ENCODE data around the gene PIMREG.
"Not testable (repeated sequence)": the region's sequence is repeated elsewhere in the genome, so short reads cannot be mapped to it uniquely, and the experiment has no call there.

Gene PIMREG

DNA sequence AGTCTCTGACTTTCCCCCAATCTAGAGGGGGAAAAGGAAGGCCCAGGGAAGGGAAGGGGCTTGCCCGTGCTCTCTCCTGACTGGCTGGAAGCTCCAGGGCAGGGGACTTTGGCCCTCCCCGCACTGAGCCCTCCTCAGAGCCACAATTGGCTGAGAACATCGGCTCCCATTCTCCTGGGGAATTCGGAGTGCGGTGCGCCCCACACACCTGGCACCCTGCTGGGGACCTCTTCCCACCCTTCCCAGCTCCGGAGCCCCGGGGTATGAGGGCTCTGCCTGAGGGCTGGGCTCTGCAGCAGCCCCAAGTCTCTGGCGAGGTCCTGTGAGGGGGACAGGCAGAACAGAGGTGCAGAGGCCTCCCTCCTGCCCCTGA lies 36.0 kb downstream of the PIMREG start:
- DNase-seq: no peak

DNA sequence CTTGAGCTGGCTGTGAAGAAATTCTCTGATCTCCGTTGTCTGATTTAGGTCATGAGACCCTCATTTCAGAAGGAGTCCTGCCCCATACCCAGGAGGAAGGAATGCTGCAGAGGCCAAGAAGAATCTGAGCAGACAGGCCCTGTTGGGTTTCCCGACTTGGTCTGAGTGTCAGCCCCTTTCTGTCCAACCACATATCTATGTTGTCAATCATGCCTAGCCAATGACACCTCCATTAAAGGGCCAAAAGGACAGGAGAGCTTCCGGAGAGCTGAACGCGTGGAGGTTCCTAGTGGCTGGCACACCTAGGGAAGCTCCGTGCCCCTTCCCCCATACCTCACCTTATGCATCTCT lies 37.8 kb downstream of the PIMREG start:
- DNase-seq: no peak

DNA sequence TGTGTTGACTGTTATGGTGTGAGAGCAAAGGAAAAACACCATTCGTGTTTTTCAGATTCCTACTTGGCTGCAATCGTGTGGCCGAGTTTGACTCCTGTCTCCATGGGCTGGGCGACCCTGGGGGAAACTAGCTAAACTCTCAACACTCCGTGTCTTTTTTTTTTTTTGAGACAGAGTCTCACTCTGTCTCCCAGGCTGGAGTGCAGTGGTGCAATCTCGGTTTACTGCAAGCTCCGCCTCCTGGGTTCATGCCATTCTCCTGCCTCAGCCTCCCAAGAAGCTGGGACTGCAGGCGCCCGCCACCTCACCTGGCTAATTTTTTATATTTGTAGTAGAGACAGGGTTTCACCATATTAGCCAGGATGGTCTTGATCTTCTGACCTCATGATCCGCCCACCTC lies 38.5 kb downstream of the PIMREG start:
- DNase-seq: not testable (repeated sequence)

DNA sequence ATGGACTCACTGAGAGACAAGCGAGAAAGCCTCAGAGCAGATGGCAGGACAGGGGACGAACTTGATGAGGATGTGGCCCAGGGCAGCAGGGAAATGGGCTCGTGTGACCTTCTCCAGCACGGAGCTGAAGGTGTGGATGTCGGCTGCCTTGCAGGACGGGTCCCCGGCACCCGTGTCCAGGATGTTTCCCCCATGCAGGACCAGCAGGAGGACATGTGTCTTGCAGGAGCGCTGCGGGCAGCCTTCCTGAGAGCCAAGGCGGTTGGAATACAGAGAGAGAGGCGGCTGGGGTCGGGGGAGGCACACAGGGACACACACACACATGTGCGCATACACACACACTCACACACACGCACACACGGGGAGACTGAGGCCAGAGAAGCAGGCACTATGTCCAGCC lies 39.3 kb downstream of the PIMREG start:
- DNase-seq: no peak

DNA sequence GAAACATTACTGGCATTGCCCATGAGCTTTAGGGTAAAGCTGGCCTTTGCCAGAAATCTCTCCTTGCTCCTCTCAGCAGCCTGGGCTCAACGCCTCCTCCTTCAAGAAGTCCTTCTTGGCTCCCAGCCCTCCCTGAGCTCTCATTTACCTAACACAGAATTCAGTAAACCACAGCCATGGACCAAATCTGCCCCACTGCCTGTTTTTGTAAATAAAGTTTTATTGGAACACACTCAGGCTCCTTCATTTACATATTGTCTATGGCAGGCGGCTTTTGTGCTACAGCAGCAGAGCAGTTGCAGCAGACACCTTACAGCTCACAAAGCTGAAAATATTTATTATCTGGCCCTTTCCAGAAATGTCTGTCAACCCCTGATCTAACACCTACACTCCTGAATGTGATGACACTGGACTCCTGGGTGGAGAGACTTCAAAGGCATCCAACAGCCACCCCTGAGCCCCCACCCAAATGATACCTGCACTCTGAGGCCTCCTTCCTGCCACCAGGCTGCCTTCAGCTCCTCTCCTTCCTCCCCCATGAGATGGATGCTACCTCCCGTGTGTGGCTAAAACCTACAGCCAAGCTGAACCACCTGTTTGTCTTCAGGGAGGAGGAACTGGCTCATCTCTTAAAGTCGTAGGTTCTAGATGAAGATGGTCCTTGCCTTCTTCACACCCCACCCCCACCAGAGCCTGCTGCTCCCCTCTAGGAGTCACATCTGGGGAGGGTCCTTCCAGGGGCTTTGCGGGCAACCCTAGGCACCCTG lies 41.6 kb downstream of the PIMREG start:
- no peak for DNase-seq

DNA sequence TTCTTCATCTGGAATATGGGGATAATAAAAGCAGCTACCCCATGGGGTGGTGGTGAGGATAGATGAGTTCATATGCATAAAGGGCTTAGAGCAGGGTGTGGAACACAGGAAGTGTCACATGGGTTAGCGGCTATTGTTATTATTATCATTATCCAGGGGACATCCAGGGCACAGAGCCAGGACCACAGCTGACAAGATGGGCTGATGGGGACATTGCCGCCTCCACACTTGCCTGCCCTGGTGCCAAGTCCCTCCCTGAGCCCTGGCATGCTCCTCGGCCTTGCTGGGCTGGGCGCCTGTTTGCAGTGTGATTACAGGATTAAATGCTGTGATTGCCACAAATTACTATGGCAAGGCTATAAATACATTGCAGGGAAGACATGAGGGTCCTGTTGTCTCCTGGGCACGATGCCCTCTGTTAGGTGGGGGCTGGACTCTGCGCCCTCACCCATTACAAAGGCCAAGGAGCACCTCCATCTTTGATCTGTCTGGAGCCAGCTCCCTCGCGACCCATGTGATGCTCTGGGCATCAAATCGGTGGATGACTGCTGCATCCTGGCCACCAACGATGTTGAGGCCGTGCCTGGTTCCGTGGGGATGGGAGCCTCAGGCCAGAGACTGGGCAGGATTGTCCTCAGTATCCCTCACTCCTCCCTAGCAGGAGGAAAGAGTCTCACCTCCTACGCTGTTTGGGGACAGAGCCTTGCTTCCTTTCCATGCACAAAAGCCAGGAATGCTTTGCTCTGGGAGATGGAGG lies 43.2 kb downstream of the PIMREG start:
- no peak for DNase-seq

DNA sequence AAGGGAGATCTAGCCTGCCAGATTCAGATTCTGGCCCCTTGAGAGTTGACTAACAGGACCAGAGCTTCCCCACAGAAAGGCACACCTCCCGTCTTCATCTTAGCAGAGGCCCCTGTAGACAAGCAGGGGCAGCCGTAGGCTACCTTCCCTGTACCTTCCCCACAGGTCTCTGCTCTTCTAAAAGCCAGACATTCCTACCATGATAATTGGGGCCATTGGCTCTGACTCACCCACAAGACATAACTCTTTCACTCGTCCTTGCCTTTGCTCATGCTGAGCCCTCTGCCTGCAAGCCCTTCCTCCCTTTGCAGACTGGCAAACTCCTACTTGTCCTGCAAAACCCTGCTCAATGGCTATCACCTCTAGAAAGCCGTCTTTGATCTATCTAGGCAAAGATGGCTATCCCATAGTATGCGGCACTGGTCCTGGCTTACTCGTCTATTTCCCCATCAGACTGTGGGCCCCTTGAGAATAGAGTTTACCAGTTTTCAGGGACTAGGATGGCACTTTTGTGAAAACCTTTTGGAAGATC lies 43.8 kb downstream of the PIMREG start:
- no peak for DNase-seq

DNA sequence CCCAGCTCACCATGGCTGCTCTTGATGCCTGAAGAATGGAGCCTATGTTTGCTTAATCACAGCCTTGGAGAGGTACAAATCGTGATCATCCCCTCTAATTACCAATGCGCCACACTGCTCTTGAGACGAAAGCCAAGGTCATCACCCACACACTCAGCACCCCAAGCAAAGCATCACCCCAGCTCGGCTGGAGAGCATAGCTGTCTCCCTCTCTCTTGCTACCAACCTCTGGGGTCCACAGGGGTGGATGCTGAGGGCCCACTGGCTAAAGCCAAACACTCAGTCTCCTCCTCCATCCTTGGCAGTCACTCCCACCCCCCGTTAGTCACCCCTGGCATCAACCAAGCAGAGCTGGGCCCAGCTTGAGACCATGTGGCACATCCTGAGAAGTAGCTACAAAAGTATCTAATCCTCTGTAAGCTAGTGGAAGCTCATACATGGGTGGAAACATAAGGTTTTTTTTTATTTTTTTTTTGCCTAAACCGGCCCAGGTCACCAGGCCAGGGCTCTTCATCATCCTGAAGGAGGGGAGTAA lies 44.8 kb downstream of the PIMREG start:
- no peak for DNase-seq

DNA sequence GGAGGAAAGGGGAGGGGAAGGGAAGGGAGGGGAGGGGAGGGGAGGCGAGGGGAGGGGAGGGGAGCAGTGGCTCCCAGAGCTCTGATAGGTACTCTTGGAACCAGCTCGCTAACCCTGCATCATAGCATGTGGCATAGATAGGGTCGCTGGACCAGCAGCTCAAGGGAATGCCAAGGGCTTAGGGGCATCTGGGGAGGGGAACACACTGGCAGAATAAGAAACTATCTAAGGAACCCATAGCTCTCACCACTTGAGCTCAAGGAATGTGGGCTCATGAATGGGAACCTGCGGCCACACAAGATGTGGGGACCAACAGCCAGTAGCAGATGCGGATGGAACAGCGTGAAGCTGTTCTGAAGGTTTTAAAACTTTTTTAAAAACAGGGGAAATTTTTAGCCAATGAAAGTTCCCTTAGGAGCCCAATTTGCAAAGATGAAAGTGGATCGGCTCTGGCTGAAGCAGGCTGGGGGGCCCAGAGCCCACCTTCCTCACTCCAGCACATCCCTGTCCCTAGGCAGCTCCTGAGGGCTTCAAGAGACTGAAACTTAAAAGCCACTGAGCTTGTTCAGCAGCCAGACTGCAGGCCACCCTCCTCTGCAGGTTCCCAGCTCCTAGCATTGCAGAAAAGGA lies 46.9 kb downstream of the PIMREG start:
- DNase-seq: no peak

DNA sequence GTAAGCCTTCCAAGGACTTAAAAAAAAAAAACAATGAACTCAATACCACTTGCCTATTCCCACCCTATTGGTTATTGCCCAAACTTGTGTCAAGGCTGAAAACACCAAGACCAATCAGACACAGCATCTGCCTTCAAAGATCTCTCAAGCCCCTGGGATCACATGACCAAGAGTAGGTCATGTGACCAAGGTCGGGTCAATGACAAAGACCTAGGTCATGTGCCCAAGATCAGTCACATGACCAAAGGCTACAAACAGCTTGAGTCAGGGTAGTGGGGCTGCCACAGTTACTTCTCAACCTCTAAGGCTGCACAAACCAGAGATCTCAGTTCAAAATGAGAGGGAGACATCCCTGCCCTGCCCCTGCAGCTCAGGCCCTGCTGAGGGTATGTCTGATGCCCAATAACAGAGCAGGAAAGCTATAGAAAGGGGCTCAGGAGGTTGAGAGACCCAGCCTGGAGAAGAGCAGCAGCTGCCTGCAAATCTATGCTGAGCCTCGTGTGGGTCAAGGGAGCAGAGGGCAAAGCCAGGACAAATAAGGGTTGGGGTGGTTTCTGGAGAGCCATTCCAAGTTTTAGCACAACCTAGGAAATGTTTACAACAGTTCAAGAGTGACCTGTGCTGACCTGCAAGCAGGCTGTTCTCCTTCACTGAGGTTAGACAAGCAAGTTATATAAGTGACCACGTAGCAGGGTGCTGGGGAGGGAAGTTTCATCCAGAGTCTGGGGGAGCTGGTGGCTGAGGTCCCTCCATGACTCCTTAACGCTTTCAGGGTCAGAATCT lies 48.8 kb downstream of the PIMREG start:
- no peak for DNase-seq

DNA sequence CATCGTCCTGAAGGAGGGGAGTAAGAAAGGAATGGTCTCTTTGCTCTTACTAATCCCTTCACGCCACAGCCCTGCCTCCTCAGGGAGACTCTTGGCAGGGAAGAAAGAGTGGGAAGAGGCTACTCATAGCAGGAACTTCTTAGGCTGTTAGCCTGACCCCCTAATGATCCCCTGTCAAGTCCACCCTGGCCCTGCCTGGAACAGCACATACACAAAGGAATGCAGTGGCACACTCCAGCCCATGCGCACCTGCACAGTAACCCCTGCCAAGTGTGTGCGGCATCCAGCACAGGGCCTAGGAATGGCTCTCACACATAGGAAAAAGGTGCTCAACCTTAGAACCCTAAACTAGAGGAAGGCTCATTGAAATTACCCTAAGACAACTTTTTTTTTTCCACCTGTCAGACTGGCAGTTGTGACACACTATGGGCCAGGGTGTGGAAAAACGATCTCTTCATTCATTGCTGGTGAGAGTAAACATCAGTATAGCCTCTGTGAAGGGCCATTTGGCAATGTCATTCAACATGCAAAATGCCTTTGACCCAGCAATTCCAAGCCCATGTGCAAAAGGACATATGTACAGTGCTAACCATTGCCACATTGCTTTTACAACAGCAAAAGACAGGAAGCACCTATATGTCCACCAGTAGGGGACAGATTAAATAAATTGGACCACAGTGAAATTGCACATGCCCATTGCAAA lies 50.1 kb downstream of the PIMREG start:
- no peak for DNase-seq

DNA sequence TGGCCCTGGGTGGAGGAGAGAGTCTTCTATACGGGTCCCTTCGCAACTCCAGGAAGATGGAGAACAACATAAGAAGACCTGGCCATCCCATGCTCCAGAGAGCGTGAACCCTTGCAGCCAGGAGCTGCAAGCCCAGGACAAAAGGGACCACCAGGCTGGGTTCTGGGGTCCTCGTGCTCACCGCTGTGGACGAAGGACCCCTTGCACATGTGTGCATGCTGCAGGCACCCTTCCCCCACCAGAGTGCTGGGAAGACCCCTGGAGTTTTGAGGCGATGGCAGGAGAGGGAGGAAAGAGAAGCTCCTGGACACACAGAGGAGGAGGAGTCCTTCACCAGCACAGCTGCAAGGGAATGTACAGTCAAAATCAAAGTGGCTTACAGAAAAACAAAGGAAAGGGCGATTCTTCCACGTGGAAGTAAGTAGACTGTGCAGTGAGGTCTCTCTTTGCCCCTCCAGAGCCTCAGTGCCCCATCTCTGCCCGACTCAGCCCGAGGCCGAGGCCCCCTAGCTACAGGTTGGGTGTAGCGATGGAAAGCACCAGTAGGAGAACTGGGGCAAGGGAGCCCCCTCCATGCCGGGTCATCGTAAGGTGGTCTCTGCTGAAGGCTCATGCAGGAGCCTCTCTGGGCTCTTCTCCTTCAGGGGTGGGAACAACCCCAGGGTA lies 51.3 kb downstream of the PIMREG start:
- no peak for DNase-seq

DNA sequence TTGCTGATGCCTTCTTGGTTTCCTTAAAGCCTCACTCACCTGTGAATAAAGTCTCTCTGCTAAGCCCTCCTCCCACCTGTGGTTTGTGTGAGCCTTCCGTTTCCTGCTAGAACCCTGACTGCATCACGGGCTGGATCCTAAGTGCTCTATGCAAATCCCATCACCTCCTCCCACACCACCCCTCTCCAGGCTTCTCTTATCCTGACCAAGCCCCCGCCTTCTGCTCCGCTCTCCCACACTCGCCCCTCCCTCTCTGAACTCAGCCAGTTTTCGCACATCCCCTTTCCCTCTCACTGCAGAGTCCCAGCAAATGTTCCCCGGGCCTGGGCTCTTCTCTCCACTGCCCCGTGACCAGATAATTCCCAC lies 51.8 kb downstream of the PIMREG start:
- DNase-seq: no peak

DNA sequence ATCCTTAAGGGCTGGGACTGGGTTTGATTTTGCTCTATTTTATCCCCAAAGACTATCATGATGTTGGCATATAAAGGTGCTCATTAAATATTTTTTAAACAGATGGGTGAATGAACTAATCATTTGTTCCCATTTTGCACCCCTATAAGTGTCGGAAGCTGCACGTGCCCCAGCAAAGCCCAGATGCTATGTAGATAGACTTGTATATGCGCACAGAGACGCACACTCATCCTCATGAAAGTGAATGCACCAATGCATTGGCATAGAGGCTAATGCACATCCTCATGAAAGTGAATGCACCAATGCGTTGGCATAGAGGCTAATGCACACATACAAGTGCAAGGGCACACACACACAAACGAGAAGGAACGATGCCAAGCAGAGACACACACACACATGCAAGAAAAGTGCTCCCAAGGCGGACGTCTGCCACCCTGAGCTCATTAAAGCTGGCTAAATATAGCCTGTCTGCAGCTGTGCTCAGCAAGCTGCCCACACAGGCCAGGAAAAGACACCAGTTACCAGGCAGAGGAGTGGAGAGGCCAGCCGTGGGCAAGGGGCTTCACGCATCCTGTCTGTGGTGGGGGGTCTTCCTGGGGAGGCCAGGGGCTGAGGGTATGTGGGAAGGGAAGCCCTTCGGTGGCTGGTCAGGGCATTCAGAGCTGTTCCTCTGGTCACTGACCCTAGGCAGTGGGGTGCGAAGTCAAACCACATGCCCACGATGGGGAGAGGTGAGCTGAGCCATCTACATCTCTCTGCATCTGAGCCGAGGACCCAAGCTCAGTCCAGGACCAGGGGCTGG lies 52.6 kb downstream of the PIMREG start:
- no peak for DNase-seq

DNA sequence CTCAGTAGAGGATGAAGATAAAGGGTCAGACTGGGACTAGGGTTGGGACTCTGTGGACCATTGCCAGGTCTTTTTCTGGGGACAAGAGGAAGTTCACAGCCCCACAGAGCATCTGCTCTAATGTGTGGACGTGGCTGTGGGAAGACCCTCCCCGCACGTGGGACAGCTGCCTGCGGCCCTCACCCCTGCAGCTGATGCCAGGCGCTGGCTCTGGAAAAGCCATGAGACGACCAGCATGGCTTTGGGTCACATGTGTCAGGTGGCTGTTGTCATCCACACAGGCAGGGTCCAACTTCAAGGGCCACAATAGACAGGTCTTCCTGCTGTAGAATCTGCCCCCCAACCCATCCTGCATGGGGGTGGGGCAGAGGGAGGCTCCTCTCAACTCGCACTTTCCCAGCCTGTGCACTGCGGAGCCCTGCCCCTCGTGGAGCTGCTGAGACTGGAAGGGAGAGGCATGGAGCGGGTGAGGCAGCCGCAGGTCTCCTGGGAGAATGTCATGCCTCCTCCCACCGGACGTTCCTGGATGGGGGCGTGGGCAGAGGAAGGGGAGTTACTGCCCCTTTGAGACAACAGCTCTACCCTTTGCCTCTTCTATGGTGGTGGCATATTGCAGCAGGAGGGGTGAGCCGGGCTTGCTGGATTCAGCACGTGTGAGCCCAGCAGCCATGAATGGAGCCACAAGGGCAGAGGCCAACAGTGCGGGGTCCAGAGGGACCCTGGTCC lies 53.4 kb downstream of the PIMREG start:
- no peak for DNase-seq

DNA sequence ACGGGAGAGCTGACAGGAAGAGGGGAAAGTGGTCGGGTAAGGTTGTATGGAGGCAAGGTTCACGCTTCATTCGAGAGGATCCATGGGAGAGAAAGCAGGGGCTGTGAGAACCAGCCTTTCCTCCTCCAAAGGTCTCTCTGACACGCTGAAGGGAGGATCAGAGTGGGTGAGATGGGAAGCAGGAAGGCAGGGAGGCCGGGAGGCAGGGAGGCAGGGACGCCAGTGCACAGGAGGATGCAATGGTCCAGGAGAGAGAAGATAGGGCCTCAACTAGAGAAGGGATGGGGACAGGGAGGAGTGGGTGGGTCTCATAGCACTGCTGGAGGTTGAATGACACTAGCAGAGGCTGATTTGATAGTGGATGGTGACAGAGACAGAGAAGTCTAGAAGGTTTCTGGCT lies 54.1 kb downstream of the PIMREG start:
- DNase-seq: no peak

DNA sequence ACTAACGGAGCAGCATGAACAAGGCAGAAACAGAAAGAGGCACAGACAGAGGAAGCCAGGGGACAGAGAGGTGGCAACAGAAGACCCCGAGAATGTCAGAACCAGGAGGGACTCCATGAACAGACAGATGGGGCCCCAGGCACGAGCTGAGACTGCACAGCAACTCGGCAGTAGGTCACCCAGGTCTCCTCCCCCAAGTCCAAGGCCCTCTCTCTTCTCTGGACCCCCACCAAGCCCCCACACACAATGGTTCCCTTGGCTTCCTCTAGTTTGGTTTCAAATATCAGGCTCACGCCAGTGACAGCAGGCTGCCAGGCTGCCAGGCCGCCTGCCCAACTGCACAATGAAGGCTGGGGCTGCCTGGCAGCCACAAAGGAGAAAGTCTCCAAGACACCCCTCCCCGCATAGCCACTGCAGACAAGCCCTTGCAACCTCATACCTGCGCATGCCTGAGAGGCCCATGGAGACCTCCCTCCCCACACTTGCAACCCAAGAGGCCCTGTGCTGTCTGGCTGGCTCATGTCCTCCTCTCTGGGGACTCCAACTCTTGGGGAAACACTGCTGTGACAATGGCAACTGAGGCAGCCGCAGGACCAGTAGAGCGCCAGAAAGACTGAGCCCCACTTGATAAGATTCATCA lies 54.8 kb downstream of the PIMREG start:
- DNase-seq: no peak
